ENCODE measurements around the gene GALM.

Gene GALM

GRCh38 chr2:38778687-38779082 is 112.8 kb downstream of the GALM start:
- DNase-seq = no peak

GRCh38 chr2:38783586-38783985 is 117.7 kb downstream of the GALM start:
- DNase-seq = no peak

Data from EL (cell line).